GM15510 (cell line): Measurements from ENCODE around the gene RPL26.

Experiments
- POLR2A ChIP-seq: IDR thresholded peaks from 3 replicates; pipeline ENCODE4 v1.6.1; 2011; ENCODE audit warnings: borderline replicate concordance; ENCODE audit not compliant: insufficient read length; ENCODE audit errors: extremely low read depth

Gene RPL26

DNA sequence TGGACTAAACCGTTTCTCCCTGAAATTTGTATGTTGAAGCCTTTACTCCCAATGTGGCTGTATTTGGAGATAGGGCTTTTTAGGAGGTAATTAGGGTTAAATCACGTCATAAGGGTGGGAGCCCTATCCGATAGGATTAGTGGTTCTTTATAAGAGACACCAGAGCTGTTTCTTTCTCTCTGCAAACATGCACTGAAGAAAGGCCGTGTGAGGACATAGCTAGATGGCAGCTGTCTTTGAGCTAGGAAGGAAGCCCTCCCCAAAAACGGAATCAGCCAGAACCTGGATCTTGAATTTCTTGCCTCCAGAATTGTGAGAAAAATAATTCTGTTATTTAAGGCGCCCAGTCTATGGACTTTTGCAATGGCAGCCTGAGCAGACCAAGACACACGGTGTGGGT, 29.3 kb downstream of the RPL26 start:
- no peak for TF ChIP-seq POLR2A

DNA sequence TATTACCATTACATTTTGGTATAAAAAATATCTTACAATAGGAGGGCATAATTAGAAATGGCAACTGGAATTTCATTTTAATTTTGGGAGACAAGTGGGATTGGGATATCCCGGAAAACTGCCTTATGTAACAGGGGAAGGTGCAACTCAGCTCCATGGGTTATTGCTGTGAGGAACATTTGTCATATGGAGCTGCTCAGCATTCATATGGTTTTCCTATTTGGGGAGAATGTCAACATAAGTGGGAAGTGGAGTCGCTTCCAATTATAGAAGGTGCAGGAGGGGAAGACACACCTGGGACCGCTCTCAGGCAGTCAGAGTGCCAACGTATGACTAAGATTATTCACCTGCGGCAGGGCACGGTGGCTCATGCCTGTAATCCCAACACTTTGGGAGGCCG, 32.7 kb downstream of the RPL26 start:
- TF ChIP-seq POLR2A: no peak

DNA sequence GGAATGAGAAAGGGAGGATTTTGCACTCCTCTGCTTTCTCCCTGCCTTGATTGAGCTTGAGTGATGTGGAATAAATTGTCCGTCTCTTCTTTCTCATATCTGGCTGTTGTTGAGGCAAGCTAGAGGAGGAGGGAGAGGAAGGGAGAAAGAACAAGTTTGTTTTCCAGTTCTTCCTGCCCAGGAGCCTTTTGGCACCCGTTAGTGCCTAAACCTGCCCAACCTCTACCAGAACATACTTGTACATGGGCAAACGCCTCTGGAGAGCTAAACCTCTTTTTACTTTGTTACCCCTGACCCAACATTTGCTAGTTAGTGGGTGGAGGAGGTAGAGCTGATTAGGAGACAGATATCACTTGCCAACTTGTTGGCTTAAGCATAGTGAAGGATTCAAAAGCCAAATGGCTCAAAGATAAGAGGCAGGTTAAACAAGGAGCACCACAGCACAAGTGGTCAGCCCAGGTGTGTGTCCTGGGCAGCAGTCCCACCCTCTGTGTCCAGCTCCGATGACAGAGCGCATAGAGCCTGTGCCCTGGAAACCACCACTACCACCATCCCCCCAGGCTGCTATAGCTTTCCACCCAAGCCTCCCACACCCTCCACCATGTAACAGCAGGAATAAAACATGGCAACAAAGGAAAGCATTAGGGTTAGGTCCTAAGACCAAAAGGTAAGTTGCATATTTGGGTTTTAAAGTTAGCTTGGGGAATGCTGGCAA, 36.9 kb downstream of the RPL26 start:
- TF ChIP-seq POLR2A: no peak

DNA sequence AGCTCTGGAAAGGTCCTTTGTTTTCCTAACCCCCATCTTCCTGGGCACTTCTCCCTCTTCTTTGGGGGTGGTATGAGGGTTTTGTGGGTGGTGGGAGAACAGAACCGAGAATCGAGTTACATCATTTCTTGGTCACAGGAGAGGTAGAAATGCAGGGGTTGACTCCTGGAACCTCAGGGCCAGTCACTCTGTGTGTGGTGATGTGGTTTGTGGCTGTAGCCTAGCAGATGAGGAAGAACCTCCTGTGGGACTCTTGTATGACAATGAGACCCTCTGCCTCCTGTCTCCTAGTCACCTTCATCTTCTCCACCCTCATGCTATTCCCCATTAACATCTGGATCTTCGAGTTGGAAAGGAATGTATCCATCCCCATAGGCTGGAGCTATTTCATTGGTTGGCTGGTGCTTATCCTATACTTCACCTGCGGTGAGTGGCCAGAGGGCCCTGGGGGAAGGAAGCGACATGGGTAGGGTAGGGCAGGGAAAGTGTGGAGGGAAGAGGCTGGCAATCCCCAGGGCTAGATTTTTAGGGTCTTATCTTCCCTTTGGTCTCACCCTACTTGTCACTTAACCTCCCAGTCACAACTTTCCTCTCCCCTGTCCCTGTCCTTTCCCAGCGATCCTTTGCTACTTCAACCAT, 37.8 kb downstream of the RPL26 start:
- TF ChIP-seq POLR2A: no peak

DNA sequence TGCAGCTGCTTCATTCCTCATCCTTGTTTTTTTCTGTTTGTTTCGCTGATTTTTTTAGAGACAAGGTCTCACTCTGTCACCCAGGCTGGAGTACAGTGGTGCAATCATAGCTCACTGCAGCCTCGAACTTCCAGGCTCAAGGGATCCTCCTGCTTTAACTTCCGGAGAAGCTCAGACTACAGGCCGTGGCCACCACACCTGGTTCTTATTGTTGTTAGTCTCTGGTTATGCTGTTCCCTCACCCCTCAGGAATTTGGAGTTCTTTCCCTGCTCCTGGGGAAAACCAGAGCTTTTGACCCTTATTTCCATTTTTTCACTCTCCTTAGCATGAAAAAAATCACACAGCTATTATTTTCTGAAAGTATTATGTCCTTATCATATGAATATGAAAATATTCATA, 41.5 kb downstream of the RPL26 start:
- no peak for TF ChIP-seq POLR2A

DNA sequence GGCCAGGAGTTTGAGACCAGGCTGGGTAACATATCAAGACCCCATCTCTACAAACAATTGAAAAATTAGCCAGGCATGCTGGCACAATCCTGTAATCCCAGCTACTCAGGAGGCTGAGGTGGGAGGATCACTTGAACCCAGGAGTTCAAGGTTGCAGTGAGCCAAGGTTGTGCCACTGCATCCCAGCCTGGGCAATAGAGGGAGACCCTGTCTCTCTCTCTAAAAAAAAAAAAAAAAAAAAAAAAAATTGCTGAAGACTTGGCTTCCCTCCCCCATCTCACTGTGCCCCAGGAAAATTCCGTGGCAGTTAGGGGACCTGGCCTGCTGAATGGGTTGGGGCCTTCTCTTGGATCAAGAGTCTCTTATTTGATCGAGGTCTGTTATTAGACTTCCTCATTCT, 43.5 kb downstream of the RPL26 start, which contains the start of gene ODF4:
Gene ODF4, plus strand, starts transcription at position 301 of the 400 bp plus-strand sequence. CDS start 212 bp downstream, outside the sequence.
- no peak for TF ChIP-seq POLR2A

DNA sequence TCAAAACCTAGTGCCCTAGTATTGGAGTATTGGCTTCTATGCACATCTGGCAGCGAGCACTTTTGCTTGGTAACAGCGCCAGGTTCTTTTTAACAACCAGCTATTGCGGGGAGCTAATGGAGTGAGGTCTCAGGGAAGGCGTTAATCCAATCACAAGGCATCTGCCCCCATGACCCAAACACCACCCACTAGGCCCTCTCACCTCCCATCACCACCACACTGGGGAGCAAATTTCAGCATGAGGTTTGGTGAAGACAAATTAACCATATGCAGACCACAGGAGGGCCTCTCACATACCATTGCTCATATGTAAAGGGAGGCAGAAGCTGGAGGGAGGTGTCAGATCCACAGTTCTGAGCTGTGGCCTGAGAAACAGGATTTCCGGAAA, 44.2 kb downstream of the RPL26 start:
- TF ChIP-seq POLR2A: no peak

DNA sequence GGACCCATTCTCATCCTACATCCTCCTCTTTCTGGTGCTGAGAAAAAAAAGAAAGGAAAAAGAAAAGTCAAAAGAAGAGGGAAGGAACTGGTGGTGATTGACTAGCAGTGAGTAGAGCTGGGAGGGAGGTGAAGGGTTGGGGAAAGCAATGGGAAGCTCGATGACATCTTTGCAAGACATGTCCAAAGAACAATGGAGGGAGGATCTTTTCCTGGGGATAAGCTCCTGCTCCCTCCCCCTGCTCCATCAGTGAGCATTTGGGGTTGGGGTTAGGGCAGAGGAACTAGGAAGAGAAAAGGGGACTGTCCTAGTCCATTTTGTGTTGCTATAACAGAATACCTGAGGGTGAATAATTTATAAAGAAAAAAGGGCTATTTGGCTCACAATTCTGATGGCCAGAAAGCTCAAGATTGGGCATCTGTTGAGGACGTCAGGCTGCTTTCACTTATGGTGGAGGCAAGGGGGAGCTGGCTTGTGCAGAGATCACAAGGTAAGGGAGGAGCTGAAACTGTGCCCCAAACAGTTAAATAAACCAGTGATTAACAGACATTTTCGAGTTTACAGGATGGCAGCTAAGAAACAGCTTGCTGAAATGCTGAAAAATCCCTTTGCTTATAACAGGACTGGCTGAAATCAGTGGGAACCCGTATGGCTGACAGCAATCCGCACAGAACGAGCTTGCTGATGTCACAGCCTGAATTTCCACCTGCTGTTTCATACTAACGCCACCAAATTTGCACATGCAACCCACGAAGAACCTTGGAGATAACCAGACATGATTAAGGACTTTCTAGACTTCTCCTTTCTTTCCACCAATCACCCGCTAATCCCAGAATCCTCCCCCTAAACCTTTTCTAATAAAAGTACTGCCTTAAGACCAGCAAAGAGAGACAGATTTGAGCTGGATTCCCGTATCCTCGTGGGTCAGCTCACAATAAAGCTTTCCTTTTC, 44.9 kb downstream of the RPL26 start:
- TF ChIP-seq POLR2A: no peak

DNA sequence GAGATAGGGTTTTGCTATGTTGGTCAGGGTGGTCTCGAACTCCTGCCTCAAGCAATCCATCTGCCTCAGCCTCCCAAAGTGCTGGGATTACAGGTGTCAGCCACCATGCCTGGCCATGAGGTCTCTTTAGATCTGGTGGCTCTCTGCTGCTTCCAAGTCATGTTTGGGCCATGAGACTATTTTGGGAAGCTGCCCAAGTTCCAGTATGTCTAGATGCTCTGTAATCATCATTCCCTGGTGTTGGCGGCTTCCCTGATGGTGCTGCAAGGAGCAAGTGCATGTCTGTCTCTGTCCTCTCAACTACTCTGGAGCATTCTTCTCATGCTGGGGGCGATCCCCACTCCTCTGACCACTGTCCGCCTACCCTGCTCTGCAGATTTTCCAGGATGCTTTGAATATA, 49.7 kb downstream of the RPL26 start:
- no peak for TF ChIP-seq POLR2A

DNA sequence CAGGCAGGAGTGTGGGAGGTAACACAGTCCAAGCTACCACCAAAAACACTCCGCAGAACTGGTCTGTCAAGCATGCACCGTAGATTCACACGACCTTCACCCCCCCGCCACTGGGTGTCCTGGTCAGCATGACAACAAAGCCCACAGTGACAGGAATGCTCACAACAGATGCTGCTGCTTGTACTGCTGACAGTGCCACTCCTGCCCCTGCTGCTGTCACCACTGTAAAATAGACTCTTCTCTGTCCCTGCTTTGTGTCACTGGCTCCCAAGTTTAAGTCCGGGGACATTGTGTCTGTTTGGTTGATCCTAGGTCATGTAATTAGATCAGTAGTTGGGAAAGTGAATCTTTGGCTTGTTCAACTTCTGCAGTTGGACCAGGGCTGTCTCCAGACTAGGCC, 50.3 kb downstream of the RPL26 start:
- no peak for TF ChIP-seq POLR2A

DNA sequence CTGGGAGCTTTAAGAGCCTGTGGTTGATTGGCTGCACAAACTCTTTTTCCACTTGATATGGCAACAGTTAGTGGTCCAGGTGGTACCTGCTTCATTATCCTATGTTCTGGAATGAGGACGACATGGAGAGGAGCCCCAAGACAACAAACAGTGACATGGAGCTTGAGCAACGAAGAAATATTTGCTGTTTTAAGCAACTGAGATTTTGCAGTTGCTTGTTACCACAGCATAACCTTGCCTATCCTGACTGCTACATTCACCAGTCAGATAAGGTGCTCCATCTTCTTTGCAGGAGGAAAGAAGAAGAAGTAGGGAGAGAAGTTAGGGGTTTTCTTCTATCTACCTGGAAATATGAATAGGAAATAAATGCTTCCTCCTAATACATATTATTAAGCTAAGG, 50.9 kb downstream of the RPL26 start:
- TF ChIP-seq POLR2A: no peak
